GM23248 (cell line): Measurements from ENCODE around the gene SCYL2.

ENCODE experiments used
- EZH2 ChIP-seq: fragments of 200-600 bp; sonication (generic); IDR thresholded peaks from 2 replicates; pipeline ENCODE4 v1.6.1; 2018; ENCODE audit warnings: antibody characterized with exemption, mild to moderate bottlenecking; ENCODE audit not compliant: insufficient read depth, poor library complexity, severe bottlenecking
- EZH2phosphoT487 ChIP-seq: fragments of 200-600 bp; sonication (generic); IDR thresholded peaks from 2 replicates; pipeline ENCODE4 v1.6.1; 2018; ENCODE audit warnings: antibody characterized with exemption, moderate library complexity, mild to moderate bottlenecking, low read depth; ENCODE audit not compliant: insufficient read depth

DNA sequence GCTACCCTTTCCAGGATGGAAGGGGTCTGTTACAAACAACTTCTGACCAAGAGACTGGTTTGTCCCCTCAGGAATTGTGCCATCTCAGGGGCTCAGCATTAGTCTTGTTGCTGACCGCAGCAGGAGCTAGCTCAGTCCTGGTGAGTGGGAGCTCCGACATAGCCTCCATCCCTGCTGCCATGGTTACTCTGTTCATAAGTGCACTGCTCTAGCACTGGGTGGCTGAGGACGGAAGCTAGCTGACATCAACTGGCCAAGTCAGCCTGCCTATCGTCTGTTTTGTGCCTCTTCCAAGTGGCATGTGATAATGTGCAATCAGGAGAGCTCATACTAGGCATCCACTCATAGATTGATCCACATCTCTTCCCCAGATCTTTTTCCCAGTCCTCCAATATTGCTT is 97.3 kb downstream of the SCYL2 start:
- TF ChIP-seq EZH2phosphoT487 (no peak), EZH2 (no peak)
